A549 (cell line): Measurements from ENCODE around the gene SMIM43. TPM values are rescaled to one million over a fixed set of nuclear protein-coding genes. Genes with fewer than 3 reads are reported as not detected.
"Not testable (repeated sequence)": the region's sequence is repeated elsewhere in the genome, so short reads cannot be mapped to it uniquely, and the experiment has no call there.

Experiments used
- ATAC-seq, 2 experiments: fragments of 200-7000 bp in 1 of 2; fragments of >200 bp in 1 of 2; cut with Nextera tagmentation in 1 of 2; cut with Tn5 transposase in 1 of 2; 3 replicates each; pipeline versions ENCODE4 v1.8.0 to v1.9.1; 2018 to 2020; ENCODE audit warnings: mild to moderate bottlenecking in 1 of 2, moderate library complexity in 1 of 2
- CTCF ChIA-PET: fragments of 300-600 bp; sonication (Branson Sonifier 250); formaldehyde crosslinking; extraction: SDS; loops from one replicate; lab custom pipeline; 2021; ENCODE audit warnings: antibody characterized with exemption, inconsistent platforms; lab: Yijun Ruan, JAX
- POLR2A ChIA-PET: fragments of 350-600 bp; formaldehyde crosslinking; extraction: SDS; loops from one replicate; lab custom pipeline; 2021; ENCODE audit warnings: antibody characterized with exemption, inconsistent platforms; lab: Yijun Ruan, JAX
- DNase-seq, 2 experiments: peaks; one replicate each; pipeline versions ENCODE4 v3.0.0 to v3.0.0-alpha.2; 2011 to 2016; ENCODE audit warnings: low read depth in 1 of 2, low spot score in 1 of 2
- FAIRE-seq: peaks from 2 replicates; lab custom pipeline; 2011; peaks lifted over from hg19 to GRCh38; lab: Jason Lieb, UNC
- H3K27ac ChIP-seq, 2 experiments: fragments of >200 bp; sonication (Bioruptor Twin); formaldehyde crosslinking; 3 replicates each; pipeline ENCODE4 v1.5.1; 2016 to 2017
- H3K4me1 ChIP-seq: fragments of >200 bp; sonication (Bioruptor Twin); formaldehyde crosslinking; 3 replicates; pipeline ENCODE4 v1.6.1; 2016
- H3K4me2 ChIP-seq: fragments of >200 bp; sonication (Bioruptor Twin); formaldehyde crosslinking; 3 replicates; pipeline ENCODE4 v1.6.1; 2016
- H3K4me3 ChIP-seq: fragments of >200 bp; sonication (Bioruptor Twin); formaldehyde crosslinking; 3 replicates; pipeline ENCODE4 v1.5.1; 2016
- H3K9me3 ChIP-seq: fragments of >200 bp; sonication (Bioruptor Twin); formaldehyde crosslinking; 3 replicates; pipeline ENCODE4 v1.6.1; 2016
- CEBPB ChIP-seq, 2 experiments: fragments of >200 bp in 1 of 2; sonication (Bioruptor Twin) in 1 of 2; formaldehyde crosslinking in 1 of 2; IDR thresholded peaks; 2 replicates each; pipeline ENCODE4 v1.6.1; 2012 to 2016
- CTCF ChIP-seq: fragments of >200 bp; sonication (Bioruptor Twin); formaldehyde crosslinking; IDR thresholded peaks from 3 replicates; pipeline ENCODE4 v1.5.1; 2016
- ESRRA ChIP-seq: fragments of 150-350 bp; IDR thresholded peaks from 2 replicates; pipeline ENCODE4 v1.6.1; 2014; ENCODE audit warnings: mild to moderate bottlenecking, low read length, borderline replicate concordance
- FOSL2 ChIP-seq, 2 experiments: fragments of 450-650 bp in 1 of 2; fragments of >200 bp in 1 of 2; sonication (Bioruptor Twin) in 1 of 2; formaldehyde crosslinking; IDR thresholded peaks; 2 replicates each; pipeline versions ENCODE4 v1.5.0 to v1.6.1; 2016 to 2020; ENCODE audit warnings: mild to moderate bottlenecking in 1 of 2, moderate library complexity in 1 of 2
- GATA3 ChIP-seq: IDR thresholded peaks from 2 replicates; pipeline ENCODE4 v1.6.1; 2012; ENCODE audit warnings: borderline replicate concordance
- HDAC2 ChIP-seq: fragments of 200-600 bp; sonication (generic); IDR thresholded peaks from 2 replicates; pipeline ENCODE4 v1.6.1; 2016
- HOXA7 ChIP-seq: fragments of 250-450 bp; sonication (Bioruptor Pico); IDR thresholded peaks from 2 replicates; pipeline ENCODE4 v1.5.0; 2020; ENCODE audit warnings: mild to moderate bottlenecking, moderate library complexity
- HOXB13 ChIP-seq: fragments of 250-450 bp; sonication (Bioruptor Pico); IDR thresholded peaks from 2 replicates; pipeline ENCODE4 v1.5.0; 2020; ENCODE audit warnings: low read depth, mild to moderate bottlenecking, moderate library complexity
- JUNB ChIP-seq: fragments of >200 bp; sonication (Bioruptor Twin); formaldehyde crosslinking; IDR thresholded peaks from 2 replicates; pipeline ENCODE4 v1.6.1; 2016
- NPAS2 ChIP-seq: fragments of 250-450 bp; sonication (Bioruptor Pico); IDR thresholded peaks from 2 replicates; pipeline ENCODE4 v1.8.0; 2022; ENCODE audit warnings: mild to moderate bottlenecking, moderate library complexity, borderline replicate concordance
- NR3C1 ChIP-seq: fragments of >200 bp; sonication (Bioruptor Twin); formaldehyde crosslinking; IDR thresholded peaks from 3 replicates; pipeline ENCODE4 v1.6.1; 2017
- PBX3 ChIP-seq: IDR thresholded peaks from 2 replicates; pipeline ENCODE4 v1.6.1; 2012
- PHF8 ChIP-seq: fragments of 200-600 bp; sonication (generic); IDR thresholded peaks from 2 replicates; pipeline ENCODE4 v1.6.1; 2016; ENCODE audit warnings: low read depth, mild to moderate bottlenecking, antibody characterized with exemption, moderate library complexity, borderline replicate concordance
- POLR2AphosphoS2 ChIP-seq: conservative IDR thresholded peaks from 2 replicates; pipeline ENCODE4 v1.6.1; 2012; ENCODE audit warnings: low read length, improper control_type of control experiment, inconsistent platforms
- RAD21 ChIP-seq, 2 experiments: fragments of >200 bp in 1 of 2; sonication (Bioruptor Twin) in 1 of 2; formaldehyde crosslinking in 1 of 2; IDR thresholded peaks in 1 of 2; conservative IDR thresholded peaks in 1 of 2; 2 replicates in 1 of 2; 3 replicates in 1 of 2; pipeline ENCODE4 v1.6.1; 2012 to 2018; ENCODE audit warnings: inconsistent platforms in 1 of 2
- RCOR1 ChIP-seq: fragments of 150-350 bp; IDR thresholded peaks from 2 replicates; pipeline ENCODE4 v1.6.1; 2014; ENCODE audit warnings: antibody characterized with exemption, low read length, low read depth
- SMC3 ChIP-seq: fragments of >200 bp; sonication (Bioruptor Twin); formaldehyde crosslinking; IDR thresholded peaks from 3 replicates; pipeline ENCODE4 v1.6.1; 2018; ENCODE audit warnings: inconsistent platforms
- ZC3H11A ChIP-seq: fragments of 450-650 bp; IDR thresholded peaks from 2 replicates; pipeline ENCODE4 v1.6.1; 2014; ENCODE audit warnings: antibody characterized with exemption, mild to moderate bottlenecking
- WGBS: methylation state at CpG from one replicate; pipeline ENCODE4 v1.1.6; 2017; ENCODE audit errors: missing lambda C conversion rate; 5-methylcytosine and 5-hydroxymethylcytosine counted together
- polyA plus RNA-seq, 4 experiments: library from polyadenylated mRNA; depleted of rRNA in 3 of 4; stranded (reverse); fragments of >200 nt; fragmentation: RNase III in 1 of 4; extraction: RNeasy Plus Mini Kit Qiagen cat#74134 plus additional on column Dnase treatment in 1 of 4; gene quantifications; 2 replicates in 3 of 4; 3 replicates in 1 of 4; pipeline ENCODE4 v1.2.3, GENCODE V29; 2011 to 2017
- TF ChIP-seq, protein P1 (sequence below): fragments of 450-650 bp; IDR thresholded peaks from 2 replicates; pipeline ENCODE4 v1.6.1; 2014; ENCODE audit warnings: antibody characterized with exemption
- TF ChIP-seq, protein P2 (sequence below): fragments of >200 bp; sonication (Bioruptor Twin); formaldehyde crosslinking; IDR thresholded peaks from 2 replicates; pipeline ENCODE4 v1.6.1; 2016

SMIM43 gene
- polyA plus RNA-seq, 2 of the 4 experiments (the other 2 are of a cell fraction), result 0.12 to 0.45 TPM

DNA sequence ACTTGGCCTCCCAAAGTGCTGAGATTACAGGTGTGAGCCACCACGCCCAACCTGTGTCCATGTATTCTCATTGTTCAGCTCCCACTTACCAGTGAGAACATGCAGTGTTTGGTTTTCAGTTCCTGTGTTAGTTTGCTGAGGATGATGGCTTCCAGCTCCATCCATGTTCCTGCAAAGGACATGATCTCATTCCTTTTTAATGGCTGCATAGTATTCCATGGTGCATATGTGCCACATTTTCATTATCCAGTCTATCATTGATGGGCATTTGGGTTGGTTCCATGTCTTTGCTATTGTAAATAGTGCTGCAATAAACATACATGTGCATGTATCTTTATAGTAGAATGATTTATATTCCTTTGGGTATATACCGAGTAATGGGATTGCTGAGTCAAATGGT, 35.2 kb downstream of the SMIM43 start:
- WGBS, result 97% methylated on average over 2 of the region's 2 CpGs
- H3K4me1 ChIP-seq, H3K9me3 ChIP-seq, FAIRE-seq, H3K4me2 ChIP-seq, H3K4me3 ChIP-seq, POLR2A ChIA-PET, DNase-seq, CTCF ChIA-PET, H3K27ac ChIP-seq, ATAC-seq: not testable (repeated sequence)

DNA sequence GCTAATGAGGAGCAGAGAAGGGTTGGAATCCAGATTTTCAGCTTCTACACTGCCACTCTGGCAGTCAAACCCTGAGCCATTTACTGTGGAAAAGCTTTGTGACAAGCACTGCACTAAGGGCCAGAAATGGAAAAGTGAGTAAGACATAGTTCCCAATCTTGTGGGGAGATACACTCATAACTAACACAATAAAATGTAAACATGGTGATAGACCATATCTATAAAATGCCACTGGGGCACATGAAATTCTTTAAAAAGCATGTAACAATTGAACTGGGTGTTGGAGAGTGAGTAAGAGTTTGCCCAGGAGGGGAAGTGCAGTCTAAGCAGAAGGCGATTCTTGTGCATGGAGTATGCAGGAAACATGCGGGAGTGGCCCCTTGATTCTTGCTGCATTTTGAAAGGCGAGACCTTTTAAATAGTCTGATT, 36.2 kb downstream of the SMIM43 start:
- ChIA-PET CTCF (interaction anchor here (1.3 to 2.9 kb wide), 3 partner anchors 7 to 32 kb away, joined by 4 to 14 read pairs (median 11); partner anchors contain the start of gene ANXA5), POLR2A (no interaction called here)
- Histone ChIP-seq H3K4me1 (peaks cover 7% of the 10 kb centered on the region; the same call in 2 of the 3 replicates), H3K27ac (peak overlapping the region in 1 of 2 experiments; percentile 76; a peak in 3 of 6 replicates), H3K4me3 (no peak overlapping the region), H3K9me3 (no peaks in the 10 kb centered on the region), H3K4me2 (peak overlapping the region; percentile 43)
- ATAC-seq, result peak; percentile 70 to 79; a peak in 4 of 6 replicates
- TF ChIP-seq POLR2AphosphoS2 (no peak), GATA3 (peak; percentile 49; the same call in 1 of the 2 replicates)
- 14% methylated on average over 3 of the region's 3 CpGs for WGBS
- FAIRE-seq, result no peak
- peak in 1 of 2 experiments; percentile 21 for DNase-seq

DNA sequence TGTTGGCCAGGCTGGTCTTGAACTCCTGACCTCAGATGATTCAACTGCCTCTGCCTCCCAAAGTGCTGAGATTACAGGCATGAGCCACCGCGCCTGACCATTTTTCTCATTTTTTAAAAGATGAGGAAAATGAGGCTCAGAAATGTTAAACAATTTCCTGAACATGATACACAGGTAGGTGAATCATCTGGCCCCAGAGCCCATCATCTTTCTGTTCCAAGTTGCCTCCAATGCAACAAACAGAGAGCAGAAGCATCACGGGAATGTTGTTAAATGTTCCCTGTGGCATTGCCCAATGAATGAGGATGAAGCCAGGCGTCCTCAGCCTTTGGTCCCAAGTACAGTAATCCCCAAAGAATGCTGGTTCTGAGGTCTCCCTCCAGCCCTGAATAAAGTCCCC, 36.9 kb downstream of the SMIM43 start:
- DNase-seq (peak; percentile 17 to 42), FAIRE-seq (no peak), ATAC-seq (peak; percentile 52 to 75; a peak in 4 of 6 replicates)
- WGBS, result 11% methylated on average over 4 of the region's 4 CpGs
- Histone ChIP-seq H3K4me3 (no peak overlapping the region), H3K27ac (peak overlapping the region in 1 of 2 experiments; percentile 76; a peak in 3 of 6 replicates), H3K4me2 (peak overlapping the region; percentile 43; the same call in 2 of the 3 replicates), H3K4me1 (peaks cover 7% of the 10 kb centered on the region; the same call in 2 of the 3 replicates), H3K9me3 (no peaks in the 10 kb centered on the region)
- TF ChIP-seq ZC3H11A, result no peak
- peak in 1 of 2 experiments; percentile 41; a peak in 1 of 4 replicates for TF ChIP-seq CEBPB (IDR thresholded peaks at IDR 0.05)
- TF ChIP-seq FOSL2 (IDR thresholded peaks at IDR 0.05), result no peak
- TF ChIP-seq FOSL2 (CRISPR knock-in tag; IDR thresholded peaks at IDR 0.05), result peak; percentile 25; the same call in 1 of the 2 replicates
- TF ChIP-seq HOXB13 (CRISPR knock-in tag), result no peak
- POLR2A ChIA-PET, result no interaction called here
- CTCF ChIA-PET, result interaction anchor here (1.3 to 2.9 kb wide), 5 partner anchors 8 to 60 kb away, joined by 3 to 14 read pairs (median 5); partner anchors contain the start of gene ANXA5

DNA sequence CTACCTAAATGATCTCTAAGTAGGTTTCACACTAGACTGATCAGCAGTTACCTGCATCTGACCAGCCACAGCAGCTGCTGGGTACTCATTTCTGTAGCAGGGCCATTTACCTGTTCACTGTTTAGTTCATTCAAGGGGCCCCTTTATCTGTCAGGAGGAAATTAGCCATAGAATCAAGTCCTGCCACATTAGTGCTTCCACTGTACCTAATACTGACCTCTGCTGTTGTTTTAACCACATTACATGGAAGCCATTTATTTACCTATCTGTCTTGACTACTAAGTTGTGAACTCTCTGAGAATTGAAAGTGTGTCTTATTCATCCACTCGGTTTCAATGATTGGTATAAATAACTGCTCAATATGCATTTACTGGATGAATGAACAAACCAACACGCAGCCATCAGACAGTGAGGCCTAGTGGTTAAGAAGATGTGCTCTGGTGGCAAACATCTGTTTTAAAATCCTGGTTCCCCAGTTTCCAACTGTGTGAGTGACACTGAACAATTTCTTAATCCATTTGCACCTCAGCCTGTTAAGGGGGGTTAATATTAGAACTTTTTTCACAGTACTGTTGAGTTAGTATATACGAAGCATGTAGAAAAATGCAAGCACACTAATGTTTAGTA, 38.2 kb downstream of the SMIM43 start:
- TF ChIP-seq CTCF, result peak; percentile 60
- TF ChIP-seq SMC3, result peak; percentile 72
- peak; percentile 66 to 73 for TF ChIP-seq RAD21 (conservative IDR thresholded peaks at IDR 0.05 in 1 of 2, IDR thresholded peaks at IDR 0.05 in 1 of 2)
- no peak for TF ChIP-seq NPAS2
- no peak overlapping the region for H3K4me3 ChIP-seq
- 26% methylated on average over 3 of the region's 3 CpGs for WGBS
- CTCF ChIA-PET, result interaction anchor here (1.7 to 3.5 kb wide), 6 partner anchors 10 to 59 kb away, joined by 3 to 19 read pairs (median 12); partner anchors contain the start of gene ANXA5
- DNase-seq (peak; percentile 29 to 61), FAIRE-seq (no peak), ATAC-seq (peak; percentile 75 to 83; a peak in 5 of 6 replicates)
- peaks cover 7% of the 10 kb centered on the region; the same call in 2 of the 3 replicates for H3K4me1 ChIP-seq
- H3K4me2 ChIP-seq, result no peak overlapping the region
- H3K27ac ChIP-seq, result peak overlapping the region in 1 of 2 experiments; percentile 70; a peak in 3 of 6 replicates
- H3K9me3 ChIP-seq, result no peaks in the 10 kb centered on the region
- POLR2A ChIA-PET, result no interaction called here

GRCh38 chr4:121724671-121725070, 40.3 kb downstream of the SMIM43 start:
- peaks cover 7% of the 10 kb centered on the region; the same call in 2 of the 3 replicates for H3K4me1 ChIP-seq
- no peak overlapping the region for H3K27ac ChIP-seq
- H3K4me3 ChIP-seq, result no peak overlapping the region
- TF ChIP-seq, protein P1, sequence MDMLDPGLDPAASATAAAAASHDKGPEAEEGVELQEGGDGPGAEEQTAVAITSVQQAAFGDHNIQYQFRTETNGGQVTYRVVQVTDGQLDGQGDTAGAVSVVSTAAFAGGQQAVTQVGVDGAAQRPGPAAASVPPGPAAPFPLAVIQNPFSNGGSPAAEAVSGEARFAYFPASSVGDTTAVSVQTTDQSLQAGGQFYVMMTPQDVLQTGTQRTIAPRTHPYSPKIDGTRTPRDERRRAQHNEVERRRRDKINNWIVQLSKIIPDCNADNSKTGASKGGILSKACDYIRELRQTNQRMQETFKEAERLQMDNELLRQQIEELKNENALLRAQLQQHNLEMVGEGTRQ, result no peak
- TF ChIP-seq PHF8 (no peak), RCOR1 (no peak), HOXA7 (CRISPR knock-in tag) (no peak), HDAC2 (no peak), PBX3 (no peak), FOSL2 (IDR thresholded peaks at IDR 0.05) (no peak), FOSL2 (CRISPR knock-in tag; IDR thresholded peaks at IDR 0.05) (no peak), NR3C1 (no peak), ESRRA (no peak), JUNB (no peak)
- TF ChIP-seq, protein P2, sequence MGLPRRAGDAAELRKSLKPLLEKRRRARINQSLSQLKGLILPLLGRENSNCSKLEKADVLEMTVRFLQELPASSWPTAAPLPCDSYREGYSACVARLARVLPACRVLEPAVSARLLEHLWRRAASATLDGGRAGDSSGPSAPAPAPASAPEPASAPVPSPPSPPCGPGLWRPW, result no peak
- TF ChIP-seq, all 56 proteins: peak for 0
- FAIRE-seq, result no peak
- no peak for DNase-seq
- 91% methylated on average over 1 of the region's 1 CpG for WGBS
- ATAC-seq, result no peak
- POLR2A ChIA-PET, result interaction anchor here (1.5 kb wide), 1 partner anchor 28 kb away, joined by 5 read pairs; the partner anchor contains the start of gene ANXA5
- H3K9me3 ChIP-seq, result no peaks in the 10 kb centered on the region
- CTCF ChIA-PET, result interaction anchor here (0.8 to 3.5 kb wide), 7 partner anchors 9 to 354 kb away, joined by 3 to 19 read pairs (median 7); partner anchors contain the start of gene ANXA5
- no peak overlapping the region for H3K4me2 ChIP-seq
